Endothelial cell (in vitro differentiated cells): ENCODE measurements around the gene CDH8. TPM values are rescaled to one million over a fixed set of nuclear protein-coding genes. Genes with fewer than 3 reads are reported as not detected.

Experiments used
- DNase-seq: peaks from one replicate; pipeline ENCODE4 v3.0.0; 2021; ENCODE audit warnings: low spot score
- H3K27ac Mint-ChIP-seq: one replicate; pipeline ENCODE4 v1.8.0; 2021; ENCODE audit warnings: mixed read lengths, inconsistent platforms; ENCODE audit not compliant: unreplicated experiment
- H3K27me3 Mint-ChIP-seq: one replicate; pipeline ENCODE4 v1.8.0; 2021; ENCODE audit warnings: mild to moderate bottlenecking, moderate library complexity, mixed read lengths, inconsistent platforms; ENCODE audit not compliant: unreplicated experiment
- H3K36me3 Mint-ChIP-seq: one replicate; pipeline ENCODE4 v1.8.0; 2021; ENCODE audit warnings: mild to moderate bottlenecking, low read depth, mixed read lengths, inconsistent platforms; ENCODE audit not compliant: unreplicated experiment
- H3K4me1 Mint-ChIP-seq: one replicate; pipeline ENCODE4 v1.8.0; 2021; ENCODE audit warnings: mild to moderate bottlenecking, mixed read lengths, inconsistent platforms; ENCODE audit not compliant: unreplicated experiment
- H3K4me3 Mint-ChIP-seq: one replicate; pipeline ENCODE4 v1.8.0; 2021; ENCODE audit warnings: mild to moderate bottlenecking, mixed read lengths, inconsistent platforms; ENCODE audit not compliant: unreplicated experiment
- H3K9me3 Mint-ChIP-seq: one replicate; pipeline ENCODE4 v1.8.0; 2021; ENCODE audit warnings: mixed read lengths, inconsistent platforms; ENCODE audit not compliant: unreplicated experiment
- total RNA-seq: library from RNA; stranded (reverse); fragmentation: NEBNext Ultra II Directional; extraction: Animal tissue kit (Norgen Biotek cat#: 25700); gene quantifications from one replicate; pipeline ENCODE4 v1.2.1, GENCODE V29; 2021; ENCODE audit not compliant: unreplicated experiment
- TF ChIP-seq, protein P1 (sequence below): fragments of 200-600 bp; sonication (generic); IDR thresholded peaks from one replicate; pipeline ENCODE4 v1.5.0; 2021; ENCODE audit warnings: antibody characterized with exemption; ENCODE audit not compliant: unreplicated experiment

Gene CDH8
- total RNA-seq, 1 donor from 2014 or later, result 6.4 TPM

DNA sequence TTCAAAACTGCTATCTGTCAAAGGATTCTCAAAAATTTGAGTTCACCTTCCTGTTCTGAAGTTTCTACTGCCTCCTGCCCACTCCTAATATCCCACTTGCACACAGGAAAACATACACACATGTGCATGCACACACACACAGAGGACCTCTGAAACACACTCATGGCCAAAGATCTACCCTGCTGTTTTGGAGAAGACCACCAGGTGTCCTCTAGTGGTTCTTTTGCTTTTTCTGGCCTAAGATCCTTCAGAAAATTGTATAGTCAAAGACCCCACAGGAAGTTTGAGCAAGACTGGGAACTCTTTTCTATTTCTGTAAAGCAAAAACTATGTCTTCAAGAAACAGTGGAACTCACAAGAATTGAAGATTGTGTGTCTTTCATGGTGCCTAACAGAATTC, 90.2 kb downstream of the CDH8 start:
- no peak overlapping the region for H3K27ac Mint-ChIP-seq
- no peak for DNase-seq
- no peaks in the 10 kb centered on the region for H3K4me1 Mint-ChIP-seq

GRCh38 chr16:61945511-61945910, 90.7 kb downstream of the CDH8 start:
- TF ChIP-seq, protein P1, sequence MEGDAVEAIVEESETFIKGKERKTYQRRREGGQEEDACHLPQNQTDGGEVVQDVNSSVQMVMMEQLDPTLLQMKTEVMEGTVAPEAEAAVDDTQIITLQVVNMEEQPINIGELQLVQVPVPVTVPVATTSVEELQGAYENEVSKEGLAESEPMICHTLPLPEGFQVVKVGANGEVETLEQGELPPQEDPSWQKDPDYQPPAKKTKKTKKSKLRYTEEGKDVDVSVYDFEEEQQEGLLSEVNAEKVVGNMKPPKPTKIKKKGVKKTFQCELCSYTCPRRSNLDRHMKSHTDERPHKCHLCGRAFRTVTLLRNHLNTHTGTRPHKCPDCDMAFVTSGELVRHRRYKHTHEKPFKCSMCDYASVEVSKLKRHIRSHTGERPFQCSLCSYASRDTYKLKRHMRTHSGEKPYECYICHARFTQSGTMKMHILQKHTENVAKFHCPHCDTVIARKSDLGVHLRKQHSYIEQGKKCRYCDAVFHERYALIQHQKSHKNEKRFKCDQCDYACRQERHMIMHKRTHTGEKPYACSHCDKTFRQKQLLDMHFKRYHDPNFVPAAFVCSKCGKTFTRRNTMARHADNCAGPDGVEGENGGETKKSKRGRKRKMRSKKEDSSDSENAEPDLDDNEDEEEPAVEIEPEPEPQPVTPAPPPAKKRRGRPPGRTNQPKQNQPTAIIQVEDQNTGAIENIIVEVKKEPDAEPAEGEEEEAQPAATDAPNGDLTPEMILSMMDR, result no peak
- no peaks in the 10 kb centered on the region for H3K36me3 Mint-ChIP-seq

More for the DNA sequence above, 90.2 kb downstream of the CDH8 start:
- no peak overlapping the region for H3K4me3 Mint-ChIP-seq
- H3K9me3 Mint-ChIP-seq, result no peaks in the 10 kb centered on the region
- H3K27me3 Mint-ChIP-seq, result no peaks in the 10 kb centered on the region
- TF ChIP-seq, protein P1, result peak; percentile 9
- H3K36me3 Mint-ChIP-seq, result no peaks in the 10 kb centered on the region

DNA sequence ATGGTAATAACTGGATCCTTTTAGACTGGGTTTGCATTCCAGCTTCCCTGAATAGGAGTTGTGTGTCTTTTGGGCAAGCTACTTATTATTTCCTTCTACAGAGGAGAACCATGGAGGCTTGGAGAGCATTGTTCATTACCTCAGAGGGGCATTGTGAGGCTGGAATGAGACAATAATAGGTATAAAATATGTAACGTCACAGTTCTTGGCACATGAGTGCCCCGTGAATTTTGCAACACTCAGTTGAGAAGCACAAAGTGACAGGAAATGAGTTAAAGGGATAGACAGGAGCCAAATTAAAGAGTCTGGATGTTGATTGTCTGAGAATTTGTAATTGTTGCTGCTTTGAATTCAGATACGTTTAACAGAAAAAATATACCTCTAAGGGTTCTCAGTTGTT, 92.2 kb downstream of the CDH8 start:
- Mint-ChIP-seq H3K36me3 (no peaks in the 10 kb centered on the region), H3K4me1 (no peaks in the 10 kb centered on the region)

More at GRCh38 chr16:61945511-61945910, 90.7 kb downstream of the CDH8 start:
- Mint-ChIP-seq H3K4me1 (no peaks in the 10 kb centered on the region), H3K4me3 (no peak overlapping the region), H3K27me3 (no peaks in the 10 kb centered on the region), H3K27ac (no peak overlapping the region), H3K9me3 (no peaks in the 10 kb centered on the region)
- DNase-seq, result no peak

DNA sequence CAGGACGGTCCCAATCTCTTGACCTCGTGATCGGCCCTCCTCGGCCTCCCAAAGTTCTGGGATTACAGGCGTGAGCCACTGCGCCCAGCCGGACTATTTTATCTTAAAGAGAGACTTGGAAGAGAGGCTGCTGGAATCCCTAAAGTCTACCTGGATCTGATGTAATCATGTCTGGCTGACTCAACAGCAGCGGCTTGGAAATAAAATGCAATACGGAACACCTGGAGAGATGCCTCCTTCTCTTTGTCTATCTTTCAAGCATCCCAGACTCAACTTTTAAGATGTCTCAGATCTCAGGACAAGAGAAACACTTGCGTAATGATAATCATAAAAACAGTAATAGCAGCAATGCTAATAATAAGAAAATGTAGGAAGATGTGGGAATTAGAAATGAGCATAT, 95.6 kb downstream of the CDH8 start:
- Mint-ChIP-seq H3K4me3 (no peak overlapping the region), H3K4me1 (no peaks in the 10 kb centered on the region), H3K27me3 (no peaks in the 10 kb centered on the region), H3K27ac (no peak overlapping the region), H3K36me3 (no peaks in the 10 kb centered on the region), H3K9me3 (no peaks in the 10 kb centered on the region)
- TF ChIP-seq, protein P1, result no peak
- DNase-seq, result no peak

More for the DNA sequence above, 92.2 kb downstream of the CDH8 start:
- no peaks in the 10 kb centered on the region for H3K27me3 Mint-ChIP-seq
- H3K9me3 Mint-ChIP-seq, result no peaks in the 10 kb centered on the region
- H3K27ac Mint-ChIP-seq, result no peak overlapping the region
- no peak overlapping the region for H3K4me3 Mint-ChIP-seq
- DNase-seq, result no peak
- TF ChIP-seq, protein P1, result no peak

GRCh38 chr16:61937646-61938045, 98.6 kb downstream of the CDH8 start:
- Mint-ChIP-seq H3K4me3 (no peak overlapping the region), H3K36me3 (no peaks in the 10 kb centered on the region), H3K27me3 (no peaks in the 10 kb centered on the region), H3K4me1 (no peaks in the 10 kb centered on the region), H3K9me3 (no peaks in the 10 kb centered on the region), H3K27ac (no peak overlapping the region)
- TF ChIP-seq, protein P1, result no peak
- DNase-seq, result no peak
